ENCODE measurements around the gene PCBP3.
"Not testable (repeated sequence)": the region's sequence is repeated elsewhere in the genome, so short reads cannot be mapped to it uniquely, and the experiment has no call there.

PCBP3 gene

GRCh38 chr21:45940621-45941337 is 297.3 kb downstream of the PCBP3 start:
- DNase-seq = no peak

- DNase-seq = no peak
These were observed 297.8 kb downstream of the PCBP3 start for GRCh38 chr21:45941338-45941710.

GRCh38 chr21:45941717-45942546 is 298.4 kb downstream of the PCBP3 start:
- DNase-seq = no peak

GRCh38 chr21:45942755-45943629 is 299.5 kb downstream of the PCBP3 start:
- DNase-seq = no peak

GRCh38 chr21:45943630-45944540 is 300.4 kb downstream of the PCBP3 start:
- DNase-seq = no peak

- no peak for DNase-seq
These were observed 301.1 kb downstream of the PCBP3 start for GRCh38 chr21:45944601-45945000.

GRCh38 chr21:45945066-45945867 is 301.7 kb downstream of the PCBP3 start:
- no peak for DNase-seq

GRCh38 chr21:45945868-45946210 is 302.3 kb downstream of the PCBP3 start:
- no peak for DNase-seq

- DNase-seq = no peak
These were observed 303.8 kb downstream of the PCBP3 start for GRCh38 chr21:45947296-45947695.

- DNase-seq = no peak
These were observed 304.3 kb downstream of the PCBP3 start for GRCh38 chr21:45947716-45948255.

GRCh38 chr21:45948576-45949141 is 305.1 kb downstream of the PCBP3 start:
- no peak for DNase-seq

- DNase-seq = no peak
These were observed 306.6 kb downstream of the PCBP3 start for GRCh38 chr21:45949928-45950739.

GRCh38 chr21:45950740-45951515 is 307.4 kb downstream of the PCBP3 start:
- no peak for DNase-seq

GRCh38 chr21:45951676-45952075 is 308.2 kb downstream of the PCBP3 start:
- DNase-seq = no peak

- DNase-seq = not testable (repeated sequence)
These were observed 309.0 kb downstream of the PCBP3 start for GRCh38 chr21:45952527-45952926.

- no peak for DNase-seq
These were observed 309.4 kb downstream of the PCBP3 start for GRCh38 chr21:45952974-45953373.

GRCh38 chr21:45954261-45954660 is 310.7 kb downstream of the PCBP3 start:
- no peak for DNase-seq

GRCh38 chr21:45954921-45955320 is 311.4 kb downstream of the PCBP3 start:
- no peak for DNase-seq

GRCh38 chr21:45957551-45957950 is 314.0 kb downstream of the PCBP3 start:
- no peak for DNase-seq

Data from NCI-H748 treated with DMSO at 0.1 percent for 48 hours (cell line).